ENCODE measurements around the gene TCF4.

Gene TCF4

DNA sequence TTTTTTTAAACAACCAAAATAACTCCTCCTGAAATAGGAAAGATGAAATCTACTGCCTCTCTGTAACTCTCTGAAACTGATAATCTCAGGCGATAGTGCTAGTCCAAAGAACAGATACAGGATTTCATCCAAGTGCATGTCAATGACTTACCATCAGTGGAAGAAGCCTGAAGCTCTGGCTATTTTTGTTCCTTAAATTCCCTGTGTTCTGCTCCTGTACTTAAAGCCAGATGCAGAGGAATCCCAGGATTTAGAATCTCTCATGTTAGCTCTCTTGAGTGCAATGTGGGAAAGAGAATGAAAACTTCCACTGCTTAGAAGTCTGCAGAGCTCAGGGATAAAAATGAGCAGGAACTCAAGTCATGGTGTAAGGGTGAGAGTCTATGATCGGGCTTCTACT is 291.9 kb downstream of the TCF4 start:
- Histone ChIP-seq H3K27ac (ENCODE audit: low read depth, low read length) (no peak overlapping the region), H3K9ac (ENCODE audit: low read depth in 1 of 2, low read length in 2 of 2) (no peak overlapping the region), H3K36me3 (ENCODE audit: control insufficient read depth in 1 of 2, insufficient read depth in 2 of 2, low read length in 2 of 2) (no peaks in the 10 kb centered on the region)

DNA sequence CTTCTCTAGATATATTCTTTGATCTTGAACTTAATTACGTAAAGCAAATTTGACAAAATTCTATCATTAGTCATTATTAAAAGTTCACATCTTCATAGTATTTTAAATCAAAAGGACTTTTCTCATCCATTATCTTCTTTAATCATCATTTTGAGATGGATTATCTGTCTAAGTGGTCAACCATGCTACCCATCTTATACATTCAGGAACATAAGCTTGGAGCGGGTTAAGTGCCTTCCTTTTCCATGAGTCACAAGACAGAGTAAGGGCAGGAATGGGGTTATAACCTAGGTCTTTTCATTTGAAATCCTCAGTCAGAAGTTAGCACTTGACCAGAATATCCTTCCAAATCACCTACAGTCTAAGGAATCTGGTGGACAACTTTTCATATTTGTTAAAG is 297.1 kb downstream of the TCF4 start:
- Histone ChIP-seq H3K9ac (ENCODE audit: low read depth in 1 of 2, low read length in 2 of 2) (no peak overlapping the region), H3K4me3 (ENCODE audit: low read depth in 1 of 2, low read length in 2 of 2) (no peak overlapping the region), H3K27me3 (ENCODE audit: control insufficient read depth in 1 of 2, insufficient read depth in 2 of 2, low read length in 2 of 2) (no peaks in the 10 kb centered on the region), H3K4me1 (ENCODE audit: control insufficient read depth in 1 of 2, insufficient read depth in 2 of 2, low read length in 2 of 2) (no peaks in the 10 kb centered on the region), H3K9me3 (ENCODE audit: control insufficient read depth in 1 of 2, low read length in 2 of 2) (no peaks in the 10 kb centered on the region), H3K27ac (ENCODE audit: low read depth, low read length) (no peak overlapping the region), H3K36me3 (ENCODE audit: control insufficient read depth in 1 of 2, insufficient read depth in 2 of 2, low read length in 2 of 2) (no peaks in the 10 kb centered on the region)

More for the DNA sequence above, 291.9 kb downstream of the TCF4 start:
- Histone ChIP-seq H3K27me3 (ENCODE audit: control insufficient read depth in 1 of 2, insufficient read depth in 2 of 2, low read length in 2 of 2) (no peaks in the 10 kb centered on the region), H3K4me3 (ENCODE audit: low read depth in 1 of 2, low read length in 2 of 2) (no peak overlapping the region), H3K4me1 (ENCODE audit: control insufficient read depth in 1 of 2, insufficient read depth in 2 of 2, low read length in 2 of 2) (peaks cover 0 to 4% of the 10 kb centered on the region in 2 donors), H3K9me3 (ENCODE audit: control insufficient read depth in 1 of 2, low read length in 2 of 2) (no peaks in the 10 kb centered on the region)

DNA sequence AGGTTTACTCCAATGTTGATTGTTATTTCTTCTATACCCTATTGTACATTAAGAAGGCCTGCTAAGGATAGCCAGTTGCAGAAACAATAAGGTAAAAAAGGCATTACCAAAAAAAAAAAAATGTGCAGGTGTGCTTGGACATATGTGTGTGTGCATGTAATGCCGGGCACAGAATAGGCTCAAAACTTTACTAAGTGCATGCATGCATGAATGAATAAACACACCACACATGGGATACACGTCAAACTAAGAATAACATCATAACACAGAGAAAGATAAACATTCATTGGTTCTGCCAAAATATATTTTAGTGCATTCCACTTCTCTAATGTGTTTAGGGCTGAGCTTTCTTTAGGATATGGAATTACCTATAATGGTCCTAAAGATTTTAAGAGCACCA is 298.2 kb downstream of the TCF4 start:
- no peaks in the 10 kb centered on the region for H3K36me3 ChIP-seq (ENCODE audit: control insufficient read depth in 1 of 2, insufficient read depth in 2 of 2, low read length in 2 of 2)
- no peaks in the 10 kb centered on the region for H3K4me1 ChIP-seq (ENCODE audit: control insufficient read depth in 1 of 2, insufficient read depth in 2 of 2, low read length in 2 of 2)
- no peak overlapping the region for H3K27ac ChIP-seq (ENCODE audit: low read depth, low read length)
- H3K9me3 ChIP-seq (ENCODE audit: control insufficient read depth in 1 of 2, low read length in 2 of 2): no peaks in the 10 kb centered on the region
- H3K9ac ChIP-seq (ENCODE audit: low read depth in 1 of 2, low read length in 2 of 2): no peak overlapping the region
- H3K4me3 ChIP-seq (ENCODE audit: low read depth in 1 of 2, low read length in 2 of 2): no peak overlapping the region
- no peaks in the 10 kb centered on the region for H3K27me3 ChIP-seq (ENCODE audit: control insufficient read depth in 1 of 2, insufficient read depth in 2 of 2, low read length in 2 of 2)

DNA sequence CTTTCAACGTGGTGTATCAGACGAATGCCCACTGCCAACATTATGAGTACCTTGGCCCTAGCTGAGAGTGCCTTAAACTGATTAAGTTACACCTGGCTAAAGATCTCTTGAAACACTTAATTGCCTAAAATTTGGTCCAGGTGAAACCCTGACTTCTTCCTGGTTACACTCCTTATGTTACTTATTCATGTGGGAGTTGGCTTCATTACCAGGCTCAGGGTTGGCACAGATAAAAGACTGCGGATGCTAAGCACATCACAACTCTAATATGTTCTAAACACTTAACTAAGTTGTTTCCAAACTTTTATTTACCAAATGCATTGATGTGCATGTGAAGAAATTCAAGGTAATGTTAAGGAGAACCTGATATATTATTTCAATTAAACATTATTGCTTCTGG is 298.9 kb downstream of the TCF4 start:
- Histone ChIP-seq H3K9me3 (ENCODE audit: control insufficient read depth in 1 of 2, low read length in 2 of 2) (no peaks in the 10 kb centered on the region), H3K4me3 (ENCODE audit: low read depth in 1 of 2, low read length in 2 of 2) (no peak overlapping the region), H3K27ac (ENCODE audit: low read depth, low read length) (no peak overlapping the region), H3K36me3 (ENCODE audit: control insufficient read depth in 1 of 2, insufficient read depth in 2 of 2, low read length in 2 of 2) (no peaks in the 10 kb centered on the region), H3K4me1 (ENCODE audit: control insufficient read depth in 1 of 2, insufficient read depth in 2 of 2, low read length in 2 of 2) (no peaks in the 10 kb centered on the region), H3K9ac (ENCODE audit: low read depth in 1 of 2, low read length in 2 of 2) (no peak overlapping the region), H3K27me3 (ENCODE audit: control insufficient read depth in 1 of 2, insufficient read depth in 2 of 2, low read length in 2 of 2) (no peaks in the 10 kb centered on the region)

DNA sequence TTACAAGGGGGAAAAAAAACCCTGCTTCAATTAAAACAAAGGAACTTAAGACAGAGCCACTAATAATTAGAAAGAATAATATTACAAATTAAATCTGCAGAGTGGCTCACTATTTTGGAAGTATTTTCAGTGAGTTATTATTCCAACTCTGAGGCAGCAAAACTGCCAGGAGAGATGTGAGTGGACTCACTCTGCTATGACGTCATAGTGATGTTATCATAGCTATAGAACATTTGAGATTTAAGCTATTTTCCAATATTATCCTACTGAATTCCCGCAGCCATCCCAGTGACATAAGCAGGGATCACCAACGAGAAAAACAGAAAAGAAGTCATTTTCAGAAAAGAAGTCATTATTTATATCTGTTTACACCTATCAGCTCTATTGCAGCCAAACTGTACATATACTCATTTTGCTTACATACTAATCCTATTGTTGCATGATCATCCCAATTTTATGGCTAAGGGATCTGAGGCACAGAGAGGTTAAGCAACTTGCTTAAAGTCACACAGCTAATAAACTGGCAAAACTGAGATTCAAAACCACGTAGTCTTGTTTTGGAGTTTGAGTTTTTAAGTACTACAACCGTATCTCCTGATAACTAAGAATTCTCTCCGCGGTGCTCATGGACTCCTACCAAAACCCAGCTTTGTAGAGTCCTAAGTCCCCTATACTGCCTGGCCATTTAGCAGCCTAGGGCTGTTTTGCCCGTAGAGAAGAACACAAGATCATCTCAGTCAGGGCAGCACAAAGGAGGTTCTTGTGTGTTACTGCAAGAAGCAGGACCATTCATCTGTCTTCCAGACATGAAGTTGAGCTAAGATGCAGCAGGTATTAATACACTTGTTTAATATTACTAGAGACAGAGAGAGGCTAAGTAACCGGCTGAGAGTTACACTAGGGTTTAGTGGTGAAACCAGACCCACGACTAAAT is 299.8 kb downstream of the TCF4 start:
- Histone ChIP-seq H3K27ac (ENCODE audit: low read depth, low read length) (no peak overlapping the region), H3K27me3 (ENCODE audit: control insufficient read depth in 1 of 2, insufficient read depth in 2 of 2, low read length in 2 of 2) (no peaks in the 10 kb centered on the region), H3K9me3 (ENCODE audit: control insufficient read depth in 1 of 2, low read length in 2 of 2) (no peaks in the 10 kb centered on the region), H3K4me3 (ENCODE audit: low read depth in 1 of 2, low read length in 2 of 2) (no peak overlapping the region), H3K9ac (ENCODE audit: low read depth in 1 of 2, low read length in 2 of 2) (no peak overlapping the region), H3K36me3 (ENCODE audit: control insufficient read depth in 1 of 2, insufficient read depth in 2 of 2, low read length in 2 of 2) (no peaks in the 10 kb centered on the region), H3K4me1 (ENCODE audit: control insufficient read depth in 1 of 2, insufficient read depth in 2 of 2, low read length in 2 of 2) (no peaks in the 10 kb centered on the region)

DNA sequence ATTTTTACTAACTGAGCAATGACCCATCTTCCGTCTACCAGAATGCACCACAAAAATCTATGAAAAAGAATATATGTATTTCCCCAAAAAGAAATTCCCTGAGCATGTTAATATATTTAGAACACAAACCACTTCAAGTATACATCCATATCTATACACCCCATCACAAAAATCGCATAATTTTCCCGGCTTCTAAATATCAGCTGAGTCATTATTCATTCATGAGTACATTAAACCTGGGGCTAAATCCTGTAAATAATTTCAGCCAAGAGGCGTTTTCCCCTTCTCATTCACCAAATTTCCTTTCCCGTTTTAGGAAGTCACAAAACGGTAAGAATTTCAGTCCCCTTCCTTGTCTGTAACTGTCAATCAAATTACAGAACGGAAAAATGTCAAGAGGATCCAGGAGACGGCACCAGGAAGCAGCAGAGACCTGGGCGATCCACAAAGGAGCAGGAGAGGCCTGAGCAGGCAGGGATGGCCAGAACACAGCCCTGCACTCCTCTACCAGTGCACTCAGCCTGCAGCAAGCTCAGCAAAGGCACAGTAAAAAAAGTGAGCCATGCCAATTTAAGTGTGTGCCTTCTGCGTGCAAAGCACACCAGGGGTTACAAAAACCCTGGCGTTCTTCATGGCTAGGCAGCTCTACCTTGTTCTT is 300.7 kb downstream of the TCF4 start:
- no peaks in the 10 kb centered on the region for H3K27me3 ChIP-seq (ENCODE audit: control insufficient read depth in 1 of 2, insufficient read depth in 2 of 2, low read length in 2 of 2)
- H3K4me1 ChIP-seq (ENCODE audit: control insufficient read depth in 1 of 2, insufficient read depth in 2 of 2, low read length in 2 of 2): no peaks in the 10 kb centered on the region
- no peak overlapping the region for H3K4me3 ChIP-seq (ENCODE audit: low read depth in 1 of 2, low read length in 2 of 2)
- no peak overlapping the region for H3K27ac ChIP-seq (ENCODE audit: low read depth, low read length)
- no peaks in the 10 kb centered on the region for H3K36me3 ChIP-seq (ENCODE audit: control insufficient read depth in 1 of 2, insufficient read depth in 2 of 2, low read length in 2 of 2)
- H3K9me3 ChIP-seq (ENCODE audit: control insufficient read depth in 1 of 2, low read length in 2 of 2): no peaks in the 10 kb centered on the region
- no peak overlapping the region for H3K9ac ChIP-seq (ENCODE audit: low read depth in 1 of 2, low read length in 2 of 2)

DNA sequence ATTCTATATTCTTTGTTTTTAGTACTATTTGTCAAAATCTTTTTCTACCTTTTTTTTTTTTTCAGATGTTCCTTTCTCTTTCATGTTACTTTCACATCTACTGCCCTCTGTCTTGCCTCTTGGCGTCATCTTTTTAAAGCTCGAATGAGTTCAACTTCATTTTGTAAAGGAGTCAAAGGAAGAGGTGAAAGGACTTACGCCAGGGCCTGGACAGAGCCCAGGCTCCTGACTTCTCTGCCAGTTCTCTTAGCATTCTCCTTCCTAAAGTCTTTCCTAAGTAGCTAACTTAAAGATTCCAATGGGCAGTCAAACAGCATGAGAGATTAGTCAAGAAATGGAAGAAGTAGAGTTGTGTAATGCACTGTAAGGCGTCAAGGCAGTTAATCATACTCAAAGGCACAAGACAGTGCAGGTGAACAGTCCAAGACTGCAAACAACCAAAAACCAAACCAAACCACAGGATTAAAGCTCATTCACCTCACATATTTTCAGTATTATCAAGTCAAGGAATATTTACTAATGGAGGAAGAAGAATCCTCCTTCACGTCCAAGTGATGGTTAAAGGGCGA is 301.7 kb downstream of the TCF4 start:
- H3K4me1 ChIP-seq (ENCODE audit: control insufficient read depth in 1 of 2, insufficient read depth in 2 of 2, low read length in 2 of 2): no peaks in the 10 kb centered on the region
- no peaks in the 10 kb centered on the region for H3K9me3 ChIP-seq (ENCODE audit: control insufficient read depth in 1 of 2, low read length in 2 of 2)
- no peak overlapping the region for H3K27ac ChIP-seq (ENCODE audit: low read depth, low read length)
- H3K36me3 ChIP-seq (ENCODE audit: control insufficient read depth in 1 of 2, insufficient read depth in 2 of 2, low read length in 2 of 2): no peaks in the 10 kb centered on the region
- H3K4me3 ChIP-seq (ENCODE audit: low read depth in 1 of 2, low read length in 2 of 2): no peak overlapping the region
- no peak overlapping the region for H3K9ac ChIP-seq (ENCODE audit: low read depth in 1 of 2, low read length in 2 of 2)
- H3K27me3 ChIP-seq (ENCODE audit: control insufficient read depth in 1 of 2, insufficient read depth in 2 of 2, low read length in 2 of 2): no peaks in the 10 kb centered on the region

DNA sequence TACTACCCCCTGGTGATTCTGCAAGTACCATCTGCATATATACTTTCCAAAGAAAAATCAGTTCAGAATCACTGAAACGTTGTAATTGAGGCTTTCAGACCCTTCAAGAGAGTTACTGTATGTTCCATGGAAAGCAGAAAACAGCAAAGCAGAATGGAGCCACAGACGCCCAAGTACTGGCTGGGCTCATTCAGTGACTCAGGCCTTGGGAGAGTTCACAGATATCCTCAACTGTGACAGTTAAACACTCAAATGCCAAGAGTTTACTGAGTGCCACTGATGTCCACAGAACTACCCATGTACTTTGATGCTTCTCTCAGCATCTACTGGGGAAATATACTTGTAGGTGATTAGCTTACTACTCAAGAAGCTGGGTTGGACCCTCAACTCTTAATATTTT is 303.4 kb downstream of the TCF4 start:
- Histone ChIP-seq H3K4me1 (ENCODE audit: control insufficient read depth in 1 of 2, insufficient read depth in 2 of 2, low read length in 2 of 2) (no peaks in the 10 kb centered on the region), H3K27ac (ENCODE audit: low read depth, low read length) (no peak overlapping the region), H3K36me3 (ENCODE audit: control insufficient read depth in 1 of 2, insufficient read depth in 2 of 2, low read length in 2 of 2) (no peaks in the 10 kb centered on the region)

DNA sequence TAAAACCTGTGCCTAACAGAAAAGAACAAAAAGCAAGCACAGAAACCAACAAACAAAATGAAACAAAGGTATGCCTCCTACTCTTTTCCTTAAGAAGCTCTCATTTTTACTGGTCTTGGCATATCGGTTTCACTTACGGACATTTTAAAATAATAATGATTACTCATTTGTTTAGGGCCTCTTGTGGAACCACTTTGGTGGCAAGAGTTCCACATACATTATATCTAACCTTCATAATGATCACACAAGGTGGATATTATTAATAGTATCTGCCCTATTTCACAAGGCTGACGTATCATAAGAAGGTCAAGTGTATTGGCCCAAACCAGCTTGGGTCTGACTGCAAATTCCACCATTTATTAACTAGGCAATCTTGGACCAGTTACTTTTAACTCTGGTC is 304.7 kb downstream of the TCF4 start:
- H3K36me3 ChIP-seq (ENCODE audit: control insufficient read depth in 1 of 2, insufficient read depth in 2 of 2, low read length in 2 of 2): no peaks in the 10 kb centered on the region
- no peak overlapping the region for H3K4me3 ChIP-seq (ENCODE audit: low read depth in 1 of 2, low read length in 2 of 2)
- no peaks in the 10 kb centered on the region for H3K4me1 ChIP-seq (ENCODE audit: control insufficient read depth in 1 of 2, insufficient read depth in 2 of 2, low read length in 2 of 2)
- no peak overlapping the region for H3K27ac ChIP-seq (ENCODE audit: low read depth, low read length)
- H3K27me3 ChIP-seq (ENCODE audit: control insufficient read depth in 1 of 2, insufficient read depth in 2 of 2, low read length in 2 of 2): no peaks in the 10 kb centered on the region
- H3K9me3 ChIP-seq (ENCODE audit: control insufficient read depth in 1 of 2, low read length in 2 of 2): no peaks in the 10 kb centered on the region
- no peak overlapping the region for H3K9ac ChIP-seq (ENCODE audit: low read depth in 1 of 2, low read length in 2 of 2)

More for the DNA sequence above, 303.4 kb downstream of the TCF4 start:
- H3K9ac ChIP-seq (ENCODE audit: low read depth in 1 of 2, low read length in 2 of 2): no peak overlapping the region
- H3K9me3 ChIP-seq (ENCODE audit: control insufficient read depth in 1 of 2, low read length in 2 of 2): no peaks in the 10 kb centered on the region
- no peaks in the 10 kb centered on the region for H3K27me3 ChIP-seq (ENCODE audit: control insufficient read depth in 1 of 2, insufficient read depth in 2 of 2, low read length in 2 of 2)
- no peak overlapping the region for H3K4me3 ChIP-seq (ENCODE audit: low read depth in 1 of 2, low read length in 2 of 2)

DNA sequence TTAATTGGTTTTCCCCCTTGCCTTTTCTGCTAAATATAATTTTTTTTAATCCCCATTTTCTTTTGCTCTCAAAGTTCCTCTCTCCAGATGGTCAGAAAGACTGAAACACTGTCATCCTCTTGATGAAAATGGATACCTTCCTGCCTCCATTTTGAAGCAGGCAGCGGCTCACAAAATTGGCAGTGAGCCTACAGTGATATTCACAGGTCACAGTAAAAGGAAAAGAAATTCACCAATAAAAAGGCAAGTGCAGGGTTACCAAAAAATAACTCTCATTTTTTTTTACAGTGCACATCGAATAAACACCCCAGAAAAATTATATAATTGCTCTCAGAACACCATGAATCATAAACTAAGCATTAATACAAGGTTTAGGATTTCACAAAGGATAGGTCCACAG is 307.5 kb downstream of the TCF4 start:
- no peaks in the 10 kb centered on the region for H3K4me1 ChIP-seq (ENCODE audit: control insufficient read depth in 1 of 2, insufficient read depth in 2 of 2, low read length in 2 of 2)
- H3K9me3 ChIP-seq (ENCODE audit: control insufficient read depth in 1 of 2, low read length in 2 of 2): no peaks in the 10 kb centered on the region
- H3K27ac ChIP-seq (ENCODE audit: low read depth, low read length): peak overlapping the region; percentile 6
- no peaks in the 10 kb centered on the region for H3K27me3 ChIP-seq (ENCODE audit: control insufficient read depth in 1 of 2, insufficient read depth in 2 of 2, low read length in 2 of 2)
- no peak overlapping the region for H3K4me3 ChIP-seq (ENCODE audit: low read depth in 1 of 2, low read length in 2 of 2)
- no peak overlapping the region for H3K9ac ChIP-seq (ENCODE audit: low read depth in 1 of 2, low read length in 2 of 2)
- no peaks in the 10 kb centered on the region for H3K36me3 ChIP-seq (ENCODE audit: control insufficient read depth in 1 of 2, insufficient read depth in 2 of 2, low read length in 2 of 2)

Measured in duodenal mucosa (tissue), 2 donors.